ENCODE data around the gene SLC6A2.
"Not testable (repeated sequence)": the region's sequence is repeated elsewhere in the genome, so short reads cannot be mapped to it uniquely, and the experiment has no call there.

The SLC6A2 gene

GRCh38 chr16:55655897-55656681 is at the start of gene SLC6A2:
TSS of gene SLC6A2 (plus strand) at chr16:55655988. CDS start at chr16:55656695, 707 bp downstream.
- DNase-seq: no peak

GRCh38 chr16:55613613-55614335 is 42.0 kb upstream of the SLC6A2 start:
- DNase-seq: no peak

GRCh38 chr16:55615071-55615470 is 40.7 kb upstream of the SLC6A2 start:
- DNase-seq: no peak

- not testable (repeated sequence) for DNase-seq
Observed at GRCh38 chr16:55615670-55616069, 40.1 kb upstream of the SLC6A2 start.

- no peak for DNase-seq
Observed at GRCh38 chr16:55621771-55622170, 34.0 kb upstream of the SLC6A2 start.

- no peak for DNase-seq
Observed at GRCh38 chr16:55622272-55622671, 33.5 kb upstream of the SLC6A2 start.

- no peak for DNase-seq
Observed at GRCh38 chr16:55622930-55623561, 32.7 kb upstream of the SLC6A2 start.

- no peak for DNase-seq
Observed at GRCh38 chr16:55623640-55624039, 32.1 kb upstream of the SLC6A2 start.

GRCh38 chr16:55624696-55625095 is 31.1 kb upstream of the SLC6A2 start:
- DNase-seq: no peak

- no peak for DNase-seq
Observed at GRCh38 chr16:55625843-55626242, 29.9 kb upstream of the SLC6A2 start.

- no peak for DNase-seq
Observed at GRCh38 chr16:55628306-55628968, 27.4 kb upstream of the SLC6A2 start.

GRCh38 chr16:55630774-55631173 is 25.0 kb upstream of the SLC6A2 start:
- no peak for DNase-seq

GRCh38 chr16:55632259-55632658 is 23.5 kb upstream of the SLC6A2 start:
- DNase-seq: no peak

- DNase-seq: no peak
Observed at GRCh38 chr16:55634193-55634592, 21.6 kb upstream of the SLC6A2 start.

GRCh38 chr16:55638256-55638655 is 17.5 kb upstream of the SLC6A2 start:
- no peak for DNase-seq

- no peak for DNase-seq
Observed at GRCh38 chr16:55640701-55641327, 15.0 kb upstream of the SLC6A2 start.

GRCh38 chr16:55641430-55642056 is 14.2 kb upstream of the SLC6A2 start:
- DNase-seq: no peak

- DNase-seq: no peak
Observed at GRCh38 chr16:55642611-55643010, 13.2 kb upstream of the SLC6A2 start.

- DNase-seq: no peak
Observed at GRCh38 chr16:55643161-55643970, 12.4 kb upstream of the SLC6A2 start.

GRCh38 chr16:55645986-55646385 is 9.8 kb upstream of the SLC6A2 start:
- no peak for DNase-seq

- DNase-seq: no peak
Observed at GRCh38 chr16:55647343-55647742, 8.4 kb upstream of the SLC6A2 start.
